Smooth muscle cell (in vitro differentiated cells): ENCODE measurements around the gene PURA. TPM values are rescaled to one million over a fixed set of nuclear protein-coding genes. Genes with fewer than 3 reads are reported as not detected.
A peak's percentile ranks its signal among the peaks of the same experiment; 100 is the strongest.

Source experiments
- DNase-seq: peaks from one replicate; lab custom pipeline; 2025; ENCODE audit not compliant: unreplicated experiment; lab: John Stamatoyannopoulos, UW
- H2AFZ ChIP-seq: fragments of 200-600 bp; sonication (generic); 2 replicates; pipeline ENCODE4 v1.6.0; 2016; ENCODE audit warnings: antibody characterized with exemption, low read depth, mild to moderate bottlenecking
- H3F3A ChIP-seq: fragments of 200-600 bp; sonication (generic); 2 replicates; pipeline ENCODE4 v1.6.0; 2017; ENCODE audit warnings: antibody characterized with exemption, low read depth
- H3K27ac ChIP-seq: fragments of 200-600 bp; sonication (generic); 2 replicates; pipeline ENCODE4 v1.5.1; 2016; ENCODE audit warnings: low read depth, mild to moderate bottlenecking
- H3K27me3 ChIP-seq: fragments of 200-600 bp; sonication (generic); 2 replicates; pipeline ENCODE4 v1.6.1; 2016; ENCODE audit warnings: low read depth, mild to moderate bottlenecking
- H3K36me3 ChIP-seq: fragments of 200-600 bp; sonication (generic); 2 replicates; pipeline ENCODE4 v1.5.1; 2016; ENCODE audit warnings: low read depth
- H3K4me1 ChIP-seq: fragments of 200-600 bp; sonication (generic); 2 replicates; pipeline ENCODE4 v1.5.1; 2016; ENCODE audit warnings: low read depth
- H3K4me2 ChIP-seq: fragments of 200-600 bp; sonication (generic); 2 replicates; pipeline ENCODE4 v1.6.0; 2016; ENCODE audit warnings: mild to moderate bottlenecking
- H3K4me3 ChIP-seq: fragments of 200-600 bp; sonication (generic); 2 replicates; pipeline ENCODE4 v1.5.1; 2016; ENCODE audit warnings: mild to moderate bottlenecking
- H3K79me2 ChIP-seq: fragments of 200-600 bp; sonication (generic); 2 replicates; pipeline ENCODE4 v1.6.0; 2016; ENCODE audit warnings: low read depth, mild to moderate bottlenecking
- H3K9ac ChIP-seq: fragments of 200-600 bp; sonication (generic); 2 replicates; pipeline ENCODE4 v1.6.0; 2016; ENCODE audit warnings: low read depth
- H3K9me3 ChIP-seq: fragments of 200-600 bp; sonication (generic); replicated peaks from 2 replicates; pipeline ENCODE4 v1.5.1; 2016; ENCODE audit warnings: low read depth
- H4K20me1 ChIP-seq: fragments of 200-600 bp; sonication (generic); 2 replicates; pipeline ENCODE4 v1.6.0; 2016; ENCODE audit warnings: low read depth
- CTCF ChIP-seq: fragments of 200-600 bp; sonication (generic); IDR thresholded peaks from 2 replicates; pipeline ENCODE4 v1.5.1; 2017; ENCODE audit warnings: borderline replicate concordance, mild to moderate bottlenecking, antibody characterized with exemption; ENCODE audit not compliant: insufficient read depth, poor library complexity, severe bottlenecking
- WGBS: methylation state at CpG from one replicate; pipeline ENCODE4 v1.1.7; 2016; ENCODE audit warnings: low lambda C conversion rate; 5-methylcytosine and 5-hydroxymethylcytosine counted together
- polyA plus RNA-seq: library from polyadenylated mRNA; unstranded; fragments of >200 nt; fragmentation: Nextera tagmentation; extraction: Ambion mirVana; gene quantifications from 2 replicates; pipeline ENCODE4 v1.2.1, GENCODE V29; 2016
- total RNA-seq: library from RNA; depleted of rRNA; stranded (reverse); fragments of >200 nt; gene quantifications from 2 replicates; pipeline ENCODE4 v1.2.3, GENCODE V29; 2014

PURA gene
- total and polyA plus RNA-seq, 2 experiments from 2014 or later: 5.2 to 9.4 TPM

- H4K20me1 ChIP-seq: peaks cover 95% of the 10 kb centered on the region
- no peaks in the 10 kb centered on the region for H3K36me3 ChIP-seq
- no peak for TF ChIP-seq CTCF
- no peak overlapping the region for H3K9ac ChIP-seq
- H3K27me3 ChIP-seq: peaks cover 38% of the 10 kb centered on the region
- no peaks in the 10 kb centered on the region for H3K9me3 ChIP-seq
- DNase-seq: no peak
- no peak overlapping the region for H3K4me3 ChIP-seq
- H3K79me2 ChIP-seq: no peaks in the 10 kb centered on the region
- 75% methylated on average over 3 of the region's 3 CpGs for WGBS
- no peak overlapping the region for H3K27ac ChIP-seq
- H3F3A ChIP-seq: no peaks in the 10 kb centered on the region
- no peak overlapping the region for H2AFZ ChIP-seq
- H3K4me2 ChIP-seq: peak overlapping the region; percentile 88
- H3K4me1 ChIP-seq: peaks cover 6% of the 10 kb centered on the region
Measured at GRCh38 chr5:140145256-140145655, 31.3 kb downstream of the PURA start.

DNA sequence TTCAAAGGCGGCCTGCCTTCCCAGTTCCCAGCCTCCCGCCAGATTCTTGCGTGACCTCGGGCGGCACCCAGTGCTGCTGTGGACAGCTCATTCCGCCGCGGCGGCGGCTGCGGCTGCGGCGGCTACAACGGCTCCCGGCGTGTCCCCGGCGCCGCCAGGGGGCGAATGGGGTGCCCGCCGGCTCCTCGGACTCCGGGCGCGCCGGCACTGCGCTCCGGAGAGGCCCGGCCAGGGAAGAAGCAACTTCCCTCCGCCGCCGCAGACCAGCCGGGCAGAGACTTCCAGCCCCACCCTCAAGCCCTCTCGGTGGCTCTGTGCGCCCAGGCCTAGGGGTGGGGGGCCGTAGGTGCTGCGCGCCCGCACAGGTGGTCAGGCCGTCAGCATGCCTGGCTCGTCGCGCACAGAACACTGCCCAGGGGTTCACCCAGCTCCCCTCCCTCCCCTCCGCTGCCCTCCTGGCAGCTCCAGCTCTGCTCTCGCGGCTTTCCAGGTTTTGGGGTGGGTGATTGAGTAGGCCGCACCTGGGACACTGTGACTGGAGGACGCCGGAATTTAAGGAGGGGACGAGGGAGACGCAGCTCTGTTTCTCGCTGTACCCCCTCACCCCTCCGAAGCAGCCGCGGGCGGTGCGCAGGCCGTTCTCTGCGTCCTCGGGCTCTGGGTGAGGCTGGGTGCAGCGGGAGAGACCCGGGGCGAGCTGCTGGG lies 32.1 kb downstream of the PURA start:
- no peaks in the 10 kb centered on the region for H3K79me2 ChIP-seq
- 6% methylated on average over 53 of the region's 64 CpGs for WGBS
- H3K4me3 ChIP-seq: peak overlapping the region; percentile 51
- peaks cover 90% of the 10 kb centered on the region for H4K20me1 ChIP-seq
- H2AFZ ChIP-seq: no peak overlapping the region
- H3K9ac ChIP-seq: no peak overlapping the region
- no peaks in the 10 kb centered on the region for H3K36me3 ChIP-seq
- H3F3A ChIP-seq: no peaks in the 10 kb centered on the region
- TF ChIP-seq CTCF: peak; percentile 75
- peak; percentile 41 for DNase-seq
- H3K27ac ChIP-seq: no peak overlapping the region
- H3K9me3 ChIP-seq: no peaks in the 10 kb centered on the region
- H3K4me1 ChIP-seq: peaks cover 6% of the 10 kb centered on the region
- peaks cover 38% of the 10 kb centered on the region for H3K27me3 ChIP-seq
- H3K4me2 ChIP-seq: peak overlapping the region; percentile 88

- peak overlapping the region; percentile 88 for H3K4me2 ChIP-seq
- WGBS: 14% methylated on average over 14 of the region's 14 CpGs
- H3K36me3 ChIP-seq: no peaks in the 10 kb centered on the region
- no peaks in the 10 kb centered on the region for H3K79me2 ChIP-seq
- DNase-seq: no peak
- no peaks in the 10 kb centered on the region for H3K9me3 ChIP-seq
- H3K4me1 ChIP-seq: peaks cover 6% of the 10 kb centered on the region
- H3K27me3 ChIP-seq: peaks cover 38% of the 10 kb centered on the region
- H3K27ac ChIP-seq: no peak overlapping the region
- no peak overlapping the region for H3K9ac ChIP-seq
- peaks cover 87% of the 10 kb centered on the region for H4K20me1 ChIP-seq
- H3F3A ChIP-seq: no peaks in the 10 kb centered on the region
- H3K4me3 ChIP-seq: peak overlapping the region; percentile 51
- H2AFZ ChIP-seq: no peak overlapping the region
- no peak for TF ChIP-seq CTCF
Measured at GRCh38 chr5:140146523-140146842, 32.6 kb downstream of the PURA start.

GRCh38 chr5:140147460-140147859 lies 33.6 kb downstream of the PURA start:
- Histone ChIP-seq H3K9me3 (no peaks in the 10 kb centered on the region), H3K4me2 (no peak overlapping the region), H3K79me2 (no peaks in the 10 kb centered on the region), H3F3A (no peaks in the 10 kb centered on the region), H3K9ac (no peak overlapping the region), H3K4me1 (peaks cover 6% of the 10 kb centered on the region), H2AFZ (no peak overlapping the region), H3K36me3 (no peaks in the 10 kb centered on the region), H3K27me3 (peaks cover 38% of the 10 kb centered on the region), H4K20me1 (peaks cover 77% of the 10 kb centered on the region), H3K4me3 (no peak overlapping the region), H3K27ac (no peak overlapping the region)
- TF ChIP-seq CTCF: no peak
- WGBS: 71% methylated on average over 1 of the region's 1 CpG
- no peak for DNase-seq
